ENCODE data around the gene PLEKHA7. TPM values are rescaled to one million over a fixed set of nuclear protein-coding genes. Genes with fewer than 3 reads are reported as not detected.

PLEKHA7 gene
- total RNA-seq, 1 donor from 2014 or later: 96.6 TPM

DNA sequence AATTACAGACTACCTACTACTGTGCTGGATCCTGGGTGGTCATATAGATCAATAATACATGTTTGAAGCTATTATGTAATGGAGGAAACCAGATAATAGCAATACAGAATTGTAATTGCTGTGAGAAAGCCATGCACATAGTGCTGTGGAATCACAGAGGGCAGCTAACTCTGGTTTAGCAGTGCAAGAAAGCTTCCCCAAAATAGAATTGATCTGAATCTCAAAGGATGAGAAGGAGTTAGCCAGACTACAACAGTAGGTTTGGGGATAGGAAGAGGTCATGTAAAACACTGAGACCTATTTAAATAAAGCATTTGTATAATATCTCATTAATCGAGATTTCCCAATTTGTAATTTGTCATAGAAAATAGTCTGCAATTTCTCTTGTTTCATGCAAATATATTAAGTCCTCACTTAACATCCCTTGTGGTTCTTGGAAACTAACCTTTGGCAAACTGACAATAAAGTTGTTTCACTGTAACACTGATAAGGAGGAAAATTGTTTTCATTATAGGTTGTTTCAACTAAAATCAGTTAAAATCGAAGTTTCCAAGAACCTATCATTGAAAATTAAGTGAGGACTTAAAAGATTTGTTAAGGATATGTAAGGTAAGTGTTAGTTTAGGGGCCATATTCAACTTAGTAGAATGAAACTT lies 268.1 kb downstream of the PLEKHA7 start:
- ATAC-seq (no peak), DNase-seq (ENCODE audit: low spot score) (no peak)
- intact Hi-C loops (cut with DNase I): no loop called here

DNA sequence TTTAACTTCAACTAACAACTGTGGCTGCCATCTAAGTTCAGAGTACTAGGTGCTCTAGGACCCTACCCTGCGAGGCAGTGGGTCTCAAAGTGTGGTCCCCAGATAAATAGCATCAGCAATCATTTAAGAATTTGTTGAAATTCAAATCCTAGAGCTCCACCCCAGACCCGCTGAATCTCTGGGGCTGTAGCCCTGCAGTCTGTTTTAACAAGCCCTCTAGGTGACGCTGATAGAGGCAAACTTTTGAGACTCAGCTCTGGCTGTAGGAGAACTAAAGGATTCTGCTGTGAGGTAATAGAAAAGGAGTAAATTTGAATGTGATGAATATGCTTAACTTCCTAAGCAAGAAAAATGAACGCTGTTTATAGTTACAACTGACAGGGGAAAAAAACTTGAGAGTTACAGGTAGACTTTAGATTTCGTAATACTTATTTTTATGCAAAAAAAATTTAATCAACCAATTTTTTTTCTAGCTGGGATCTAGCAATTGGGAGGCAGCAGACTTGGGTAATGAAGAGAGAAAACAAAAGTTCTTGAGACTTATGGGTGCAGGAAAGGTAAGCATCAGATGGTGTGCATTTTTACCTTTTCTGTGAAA lies 270.0 kb downstream of the PLEKHA7 start:
- intact Hi-C loops (cut with DNase I): no loop called here
- ATAC-seq: no peak
- no peak for DNase-seq (ENCODE audit: low spot score)

DNA sequence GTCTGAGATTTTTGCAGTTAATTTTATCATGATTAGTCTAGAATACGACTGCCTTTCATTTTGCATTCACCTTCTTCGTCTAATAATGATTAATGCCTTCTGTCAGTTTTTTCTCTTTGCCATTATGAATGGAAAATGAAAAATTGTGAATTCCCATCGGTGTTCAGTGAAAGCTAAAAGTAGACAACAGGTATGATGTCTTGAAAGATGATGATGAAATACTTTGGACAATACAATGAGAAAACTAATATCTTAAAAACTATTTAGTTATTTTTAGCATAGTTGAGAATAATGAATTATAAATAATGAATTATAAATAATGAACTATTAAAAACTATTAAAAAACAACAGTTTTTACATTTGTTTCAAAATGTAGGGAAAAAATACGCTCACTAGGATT lies 270.7 kb downstream of the PLEKHA7 start:
- DNase-seq (ENCODE audit: low spot score): no peak
- intact Hi-C loops (cut with DNase I): no loop called here
- ATAC-seq: no peak

DNA sequence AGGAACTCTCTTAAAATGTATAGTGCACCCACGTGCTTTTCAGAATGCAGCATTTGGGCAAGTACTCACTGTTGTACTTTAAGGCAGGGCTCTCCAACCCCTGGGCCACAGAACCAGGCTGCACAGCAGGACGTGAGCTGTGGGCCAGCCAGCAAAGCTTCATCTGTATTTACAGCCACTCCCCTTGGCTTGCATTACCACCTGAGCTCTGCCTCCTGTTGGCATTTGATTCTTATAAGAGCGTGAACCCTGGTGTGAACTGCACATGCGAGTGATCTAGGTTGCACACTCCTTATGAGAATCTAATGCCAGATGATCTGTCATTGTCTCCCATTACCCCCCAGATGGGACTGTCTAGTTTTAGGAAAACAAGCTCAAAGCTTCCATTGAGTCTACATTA lies 272.7 kb downstream of the PLEKHA7 start:
- ATAC-seq: no peak
- DNase-seq (ENCODE audit: low spot score): no peak
- intact Hi-C loops (cut with DNase I): no loop called here

DNA sequence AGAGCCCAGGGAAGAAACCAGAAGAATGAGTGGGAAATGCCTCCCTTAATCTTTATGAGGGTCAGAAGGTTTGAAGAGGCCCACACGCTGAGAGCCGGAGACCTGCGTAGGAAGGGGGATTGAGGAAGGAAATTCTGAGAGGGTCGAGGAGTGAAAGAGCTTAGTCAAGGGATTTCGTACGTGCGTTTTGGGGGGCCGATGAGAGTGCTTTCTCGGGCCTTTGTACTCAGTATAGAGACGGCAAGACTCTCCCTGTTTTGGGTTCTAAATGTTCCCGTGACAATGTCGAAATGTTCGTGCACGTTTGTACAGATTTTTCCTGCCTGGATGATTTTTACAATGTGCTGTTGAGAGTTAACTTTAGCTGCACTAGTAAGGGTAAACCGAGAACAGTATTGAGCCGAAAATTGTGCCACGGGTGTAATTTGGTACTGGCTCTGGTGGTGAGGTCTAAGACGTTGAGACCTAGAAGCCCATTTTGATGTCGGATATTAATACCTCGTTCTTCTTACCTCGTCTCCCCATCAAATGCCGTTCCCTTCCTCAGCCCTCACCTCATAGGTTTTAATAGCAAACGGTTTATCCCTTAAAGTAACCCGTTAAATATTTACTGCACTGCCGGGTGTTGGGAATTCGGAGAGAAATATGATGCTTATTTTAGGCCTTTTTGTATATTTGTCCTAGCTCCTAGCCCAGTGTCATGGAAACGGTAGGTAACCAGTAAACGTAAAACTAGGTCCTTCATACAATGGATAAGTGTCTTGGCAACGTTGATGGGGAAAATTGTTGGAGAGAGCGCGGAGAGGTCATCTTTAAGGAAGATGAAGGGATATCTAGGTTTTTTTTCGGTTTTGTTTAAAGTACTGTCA lies 275.0 kb downstream of the PLEKHA7 start:
- no peak for DNase-seq (ENCODE audit: low spot score)
- ATAC-seq: no peak
- intact Hi-C loops (cut with DNase I): no loop called here

DNA sequence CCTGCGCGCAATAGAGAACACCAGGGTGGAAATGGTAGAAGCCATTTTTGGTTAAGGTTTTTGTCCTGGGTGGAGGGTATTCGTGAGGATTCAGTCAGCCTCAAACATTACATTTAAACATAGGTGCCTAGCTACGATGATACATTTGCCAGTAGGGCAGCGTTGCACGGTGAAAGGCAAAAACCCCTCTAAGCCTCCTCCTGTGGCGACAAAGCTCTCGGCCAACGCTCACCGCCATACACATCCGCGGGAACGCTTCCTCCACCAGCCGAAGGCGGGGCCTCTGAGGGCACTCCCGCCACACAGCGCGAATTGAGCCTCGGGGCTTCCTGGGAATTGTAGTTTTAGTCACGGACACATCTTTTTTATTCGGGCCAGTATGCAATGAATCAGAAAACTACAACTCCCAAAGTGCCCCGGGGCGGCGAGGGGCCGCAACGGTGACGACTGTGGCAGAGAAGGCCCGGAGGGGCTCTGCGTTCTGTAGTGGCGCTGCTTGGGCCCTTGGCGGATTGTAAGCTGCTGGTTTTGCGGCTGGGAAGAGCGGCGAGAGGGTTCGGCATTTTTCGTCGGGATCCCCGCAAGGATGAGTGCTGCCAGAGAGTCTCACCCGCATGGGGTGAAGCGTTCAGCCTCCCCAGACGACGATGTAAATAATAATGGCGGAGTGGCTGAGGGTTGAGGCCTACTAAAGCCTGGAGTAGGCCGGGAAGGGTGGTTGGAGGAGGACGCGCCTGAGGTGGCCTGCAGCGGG lies 275.8 kb downstream of the PLEKHA7 start, which contains the start of gene C11orf58:
Gene C11orf58, plus strand, starts transcription at position 455 of the 754 bp plus-strand sequence. Its CDS starts 132 bp downstream, at position 587.
- ATAC-seq (peak; percentile 99), DNase-seq (ENCODE audit: low spot score) (peak; percentile 96)
- intact Hi-C loops (cut with DNase I): no loop called here

DNA sequence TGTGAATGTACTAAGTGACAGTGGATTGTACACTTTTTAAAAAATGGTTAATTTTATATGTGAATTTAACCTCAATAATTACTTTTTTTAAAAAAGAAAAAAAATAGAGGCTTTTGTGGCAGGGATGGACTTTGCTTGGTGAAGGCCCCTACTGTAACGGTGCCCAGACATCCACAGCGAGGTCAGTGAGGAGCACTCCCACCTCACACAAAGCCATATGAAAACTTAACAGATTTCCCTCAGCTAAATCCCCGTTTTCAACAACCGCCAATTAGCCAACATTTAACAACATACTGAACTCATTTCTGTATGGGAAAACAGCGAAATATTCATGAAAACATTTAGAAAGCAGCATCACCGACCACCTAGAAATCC lies 276.4 kb downstream of the PLEKHA7 start:
- ATAC-seq (peak; percentile 9), DNase-seq (ENCODE audit: low spot score) (no peak)
- intact Hi-C loops (cut with DNase I): no loop called here

Other genes starting within 250 kb of the PLEKHA7 start
- gene RPS13, start 63.3 kb upstream of the PLEKHA7 start, total RNA-seq: 745 TPM
- gene PIK3C2A, start 193.6 kb upstream of the PLEKHA7 start, total RNA-seq: 89.0 TPM

Measured in sciatic nerve (tissue), 2 donors.